Adipose tissue (tissue), 3 donors: ENCODE data around the gene DNAH2. TPM values are rescaled to one million over a fixed set of nuclear protein-coding genes. Genes with fewer than 3 reads are reported as not detected.

Experiments
- H3K27ac ChIP-seq: one replicate; pipeline ENCODE4 v1.5.1; 2013; ENCODE audit warnings: low read depth, low read length
- WGBS, 3 donors: extraction: QIAGEN DNeasy Blood & Tissue Kit; methylation state at CpG; one replicate each; pipeline ENCODE4 v1.1.7; 2013; 5-methylcytosine and 5-hydroxymethylcytosine counted together
- polyA plus RNA-seq, 3 donors: library from polyadenylated mRNA; stranded (reverse); fragments of 200-250 nt; gene quantifications; one replicate each; pipeline ENCODE4 v1.2.3, GENCODE V29; 2013
- donor health status: healthy with polysubstance abuse.
- donor health status: Bipolar disorder and iron deficiency.
- donor health status: healthy.

Gene DNAH2
- polyA plus RNA-seq, 3 donors, result 0.03 to 0.79 (median 0.19) TPM

- no peak overlapping the region for H3K27ac ChIP-seq
- 64 to 81% (median 77%) methylated on average over 9 to 10 of the region's 10 CpGs for WGBS, 3 donors
These were observed 2.6 kb upstream of the DNAH2 start for GRCh38 chr17:7714721-7715594.

DNA sequence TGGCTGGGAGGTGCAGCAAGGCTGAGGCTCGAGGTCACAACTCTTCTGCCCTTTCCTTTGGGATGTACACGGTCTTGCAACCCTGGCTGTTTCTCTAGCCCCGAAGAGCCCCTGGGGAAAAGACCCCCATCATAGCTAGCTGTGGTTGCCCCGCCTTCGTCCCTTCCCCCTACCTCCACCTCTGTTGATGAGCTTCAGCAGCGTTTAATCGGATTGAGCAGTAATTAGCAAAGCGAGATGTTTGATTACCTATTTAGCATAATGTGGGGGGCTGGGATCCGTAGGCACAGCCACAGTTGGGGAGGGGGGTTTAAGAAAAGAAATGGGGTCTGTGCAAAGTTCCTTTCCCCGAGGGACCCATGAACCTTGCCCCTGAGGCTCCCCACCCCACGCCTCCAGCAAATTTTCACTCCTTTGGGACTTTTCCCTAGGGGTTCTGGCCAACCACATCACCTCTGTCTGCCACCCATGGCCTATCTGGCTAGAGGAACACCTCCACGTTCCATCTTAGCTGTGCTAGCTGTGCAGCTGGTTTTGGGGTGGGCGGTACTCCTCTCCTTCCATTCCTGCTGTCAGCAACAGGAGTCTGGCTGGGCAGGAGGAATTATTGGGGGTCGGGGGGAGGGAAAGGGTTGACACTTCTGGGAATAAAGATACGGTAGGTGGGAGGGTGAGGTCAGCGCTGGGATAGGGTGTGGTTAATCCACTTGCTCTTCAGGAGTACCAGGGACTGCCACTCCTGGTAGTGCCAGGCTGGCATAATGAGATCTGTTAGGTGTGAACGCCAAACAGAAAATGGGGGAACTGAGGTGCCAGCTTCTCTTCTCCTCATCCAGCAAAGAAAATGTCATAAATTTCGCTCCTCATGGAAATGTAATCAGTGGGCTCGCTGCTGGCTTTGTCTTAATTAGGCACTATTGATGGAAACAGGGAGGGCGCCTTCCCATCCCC lies 1.3 kb upstream of the DNAH2 start:
- 39 to 45% (median 41%) methylated on average over 20 of the region's 20 CpGs for WGBS, 3 donors
- H3K27ac ChIP-seq, result no peak overlapping the region

GRCh38 chr17:7717756-7718350 lies 309 bp downstream of the DNAH2 start:
- no peak overlapping the region for H3K27ac ChIP-seq
- 4 to 6% (median 5%) methylated on average over 16 of the region's 16 CpGs for WGBS, 3 donors

GRCh38 chr17:7719661-7720060 lies 2.1 kb downstream of the DNAH2 start:
- 78 to 83% (median 82%) methylated on average over 9 of the region's 9 CpGs for WGBS, 3 donors
- no peak overlapping the region for H3K27ac ChIP-seq

- 50 to 67% (median 54%) methylated on average over 4 of the region's 4 CpGs for WGBS, 3 donors
- H3K27ac ChIP-seq, result no peak overlapping the region
These were observed 2.6 kb downstream of the DNAH2 start for GRCh38 chr17:7720125-7720524.

GRCh38 chr17:7721612-7722011 lies 4.1 kb downstream of the DNAH2 start:
- H3K27ac ChIP-seq, result no peak overlapping the region
- WGBS, 3 donors, result 68 to 87% (median 68%) methylated on average over 2 of the region's 2 CpGs

- 70 to 78% (median 70%) methylated on average over 3 of the region's 3 CpGs for WGBS, 3 donors
- H3K27ac ChIP-seq, result no peak overlapping the region
These were observed 10.3 kb downstream of the DNAH2 start for GRCh38 chr17:7727886-7728285.

DNA sequence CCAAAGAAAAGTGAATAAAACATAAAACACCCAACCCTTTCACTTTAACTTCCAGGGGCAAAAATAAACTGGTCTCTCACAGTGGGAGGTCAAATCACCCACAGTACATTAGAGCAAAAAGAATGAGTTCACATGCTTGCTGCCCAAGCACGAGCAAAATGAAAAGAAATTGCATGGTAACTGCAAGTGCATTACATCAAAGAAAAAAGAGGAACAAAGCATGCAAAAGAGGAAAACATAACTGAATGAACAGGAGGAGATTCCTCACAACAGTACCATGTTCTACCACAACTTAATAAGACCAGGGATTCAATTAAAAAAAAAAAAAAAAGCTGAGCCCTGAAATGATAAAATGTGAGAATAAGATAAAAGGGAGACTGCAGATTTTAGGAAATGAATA lies 12.3 kb downstream of the DNAH2 start:
- no peak overlapping the region for H3K27ac ChIP-seq
- 44 to 60% (median 52%) methylated on average over 1 of the region's 1 CpG for WGBS, 3 donors

GRCh38 chr17:7732981-7733539 lies 15.5 kb downstream of the DNAH2 start:
- 70 to 89% (median 86%) methylated on average over 14 of the region's 14 CpGs for WGBS, 3 donors
- H3K27ac ChIP-seq, result no peak overlapping the region

- WGBS, 3 donors, result 86 to 92% (median 89%) methylated on average over 5 of the region's 5 CpGs
- no peak overlapping the region for H3K27ac ChIP-seq
These were observed 20.1 kb downstream of the DNAH2 start for GRCh38 chr17:7737601-7738000.

DNA sequence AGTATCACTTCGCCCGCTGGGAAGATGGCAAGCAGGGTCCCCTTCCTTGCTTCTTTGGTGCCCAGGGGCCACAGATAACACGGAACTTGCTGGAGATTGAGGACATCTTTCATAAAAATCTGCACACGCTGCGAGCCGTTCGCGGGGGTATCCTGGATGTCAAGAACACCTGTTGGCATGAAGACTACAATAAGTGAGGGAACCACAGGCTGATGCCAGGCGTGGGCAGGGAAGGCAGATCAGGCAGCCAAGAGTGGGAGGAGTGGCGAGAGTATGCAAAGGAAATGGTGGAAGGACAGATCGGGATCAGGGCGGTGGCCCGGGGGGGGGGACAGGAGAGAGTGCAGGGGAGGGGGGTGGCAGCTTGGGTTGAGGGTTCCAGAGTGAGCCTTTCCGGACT lies 22.2 kb downstream of the DNAH2 start:
- H3K27ac ChIP-seq, result no peak overlapping the region
- WGBS, 3 donors, result 32 to 54% (median 53%) methylated on average over 14 of the region's 14 CpGs

DNA sequence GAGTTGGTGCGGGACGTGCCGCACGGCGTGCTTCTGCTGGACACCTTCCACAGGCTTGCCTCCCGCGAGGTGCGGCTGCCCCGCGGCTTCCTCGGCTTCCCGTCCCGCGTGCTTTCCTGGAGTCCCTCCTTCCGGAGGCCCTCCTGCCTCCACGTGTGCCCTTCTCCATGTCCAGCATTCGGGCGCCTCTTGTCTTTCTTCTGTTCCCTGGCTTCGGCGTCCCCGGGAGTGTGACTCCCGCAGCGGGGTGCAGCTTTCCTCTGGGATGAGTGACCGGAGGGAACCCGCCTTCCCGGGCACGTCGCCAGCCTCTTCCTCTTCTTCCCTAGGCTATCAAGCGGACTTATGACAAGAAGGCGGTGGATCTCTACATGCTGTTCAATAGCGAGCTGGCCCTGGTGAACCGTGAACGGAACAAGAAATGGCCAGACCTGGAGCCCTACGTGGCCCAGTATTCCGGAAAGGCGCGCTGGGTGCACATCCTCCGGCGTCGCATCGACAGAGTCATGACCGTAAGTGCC lies 23.0 kb downstream of the DNAH2 start:
- 64 to 87% (median 67%) methylated on average over 42 of the region's 42 CpGs for WGBS, 3 donors

DNA sequence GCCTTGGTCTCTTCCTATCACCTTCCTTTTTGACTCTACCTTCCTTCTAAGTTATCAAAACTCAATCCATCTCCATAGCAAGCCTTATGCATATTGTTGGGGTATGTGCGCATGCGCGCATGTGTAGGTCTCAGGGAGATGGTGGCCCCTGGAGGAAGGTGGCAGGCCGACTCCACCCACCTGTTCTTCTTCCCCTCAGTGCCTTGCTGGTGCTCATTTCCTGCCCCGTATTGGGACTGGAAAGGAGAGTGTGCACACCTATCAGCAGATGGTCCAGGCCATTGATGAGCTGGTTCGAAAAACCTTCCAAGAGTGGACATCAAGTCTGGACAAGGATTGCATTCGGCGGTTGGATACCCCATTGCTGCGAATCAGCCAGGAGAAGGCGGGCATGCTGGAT lies 25.2 kb downstream of the DNAH2 start:
- H3K27ac ChIP-seq, result no peak overlapping the region
- WGBS, 3 donors, result 66 to 73% (median 73%) methylated on average over 10 of the region's 10 CpGs

More for the DNA sequence above, 23.0 kb downstream of the DNAH2 start:
- H3K27ac ChIP-seq, result no peak overlapping the region

DNA sequence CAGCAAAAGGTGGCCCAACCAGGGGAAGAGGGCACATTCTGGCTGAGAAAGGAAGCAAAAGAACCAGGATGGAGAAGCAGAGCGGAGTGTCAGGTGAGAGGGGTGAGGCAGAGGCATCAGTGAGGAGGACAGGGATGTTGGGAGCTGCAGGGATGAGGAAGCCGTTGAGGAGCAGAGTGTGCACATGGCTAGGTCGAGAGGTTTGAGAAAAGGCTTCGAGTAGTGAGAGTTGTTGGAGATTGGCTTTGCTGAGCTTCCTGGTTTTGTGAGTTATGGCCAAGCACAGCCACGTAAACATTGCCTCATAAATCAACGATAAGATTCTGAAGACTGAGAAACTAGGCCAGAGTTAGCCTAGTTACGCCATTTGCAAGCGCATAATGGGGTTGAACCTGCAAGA lies 26.9 kb downstream of the DNAH2 start:
- no peak overlapping the region for H3K27ac ChIP-seq
- 54 to 69% (median 57%) methylated on average over 8 of the region's 8 CpGs for WGBS, 3 donors

- WGBS, 3 donors, result 60 to 85% (median 66%) methylated on average over 7 of the region's 7 CpGs
- H3K27ac ChIP-seq, result no peak overlapping the region
These were observed 28.4 kb downstream of the DNAH2 start for GRCh38 chr17:7745748-7746470.

GRCh38 chr17:7747635-7748071 lies 30.1 kb downstream of the DNAH2 start:
- 43 to 44% (median 43%) methylated on average over 4 of the region's 4 CpGs for WGBS, 3 donors
- H3K27ac ChIP-seq, result no peak overlapping the region

GRCh38 chr17:7748076-7748775 lies 30.7 kb downstream of the DNAH2 start:
- WGBS, 3 donors, result 64 to 75% (median 66%) methylated on average over 10 of the region's 10 CpGs
- no peak overlapping the region for H3K27ac ChIP-seq
